Epithelial cell of esophagus (primary cell): ENCODE measurements around the gene MLX.
A peak's percentile ranks its signal among the peaks of the same experiment; 100 is the strongest.
"Not testable (repeated sequence)": the region's sequence is repeated elsewhere in the genome, so short reads cannot be mapped to it uniquely, and the experiment has no call there.

ENCODE experiments used
- DNase-seq: peaks from one replicate; pipeline ENCODE4 v3.0.0; 2010; ENCODE audit warnings: low read depth
- H3K4me3 ChIP-seq: 2 replicates; pipeline ENCODE4 v1.5.1; 2011; ENCODE audit warnings: mild to moderate bottlenecking, low read length, control low read depth
- CTCF ChIP-seq: IDR thresholded peaks from 2 replicates; pipeline ENCODE4 v1.5.1; 2011; ENCODE audit warnings: low read depth, mild to moderate bottlenecking, low read length, control low read depth, inconsistent platforms; ENCODE audit not compliant: insufficient read depth; ENCODE audit errors: missing control alignments

The MLX gene

GRCh38 chr17:42554250-42555121, 12.4 kb upstream of the MLX start:
- no peak for TF ChIP-seq CTCF
- H3K4me3 ChIP-seq, result peak overlapping the region; percentile 78
- DNase-seq, result peak; percentile 60

GRCh38 chr17:42555122-42555622, 11.7 kb upstream of the MLX start:
- TF ChIP-seq CTCF, result no peak
- peak overlapping the region; percentile 78 for H3K4me3 ChIP-seq
- DNase-seq, result no peak

- not testable (repeated sequence) for H3K4me3 ChIP-seq
Observed at GRCh38 chr17:42555961-42556617, 10.8 kb upstream of the MLX start.

GRCh38 chr17:42559075-42559474, 7.8 kb upstream of the MLX start:
- no peak for TF ChIP-seq CTCF
- H3K4me3 ChIP-seq, result no peak overlapping the region
- DNase-seq, result no peak

More at GRCh38 chr17:42555961-42556617, 10.8 kb upstream of the MLX start:
- DNase-seq, result not testable (repeated sequence)

- TF ChIP-seq CTCF, result no peak
- no peak overlapping the region for H3K4me3 ChIP-seq
- no peak for DNase-seq
Observed at GRCh38 chr17:42560246-42560645, 6.7 kb upstream of the MLX start.

GRCh38 chr17:42561897-42562387, 5.0 kb upstream of the MLX start, which contains the start of gene COASY:
TSS of gene COASY (plus strand) at chr17:42562148. CDS start at chr17:42562623, 475 bp downstream.
- TF ChIP-seq CTCF, result no peak
- DNase-seq, result peak; percentile 97
- H3K4me3 ChIP-seq, result peak within 1 kb of the TSS; percentile 97
